ENCODE measurements around the gene NAP1L4. TPM values are rescaled to one million over a fixed set of nuclear protein-coding genes. Genes with fewer than 3 reads are reported as not detected.

NAP1L4 gene
- total RNA-seq, 2 experiments from 2014 or later: 346 to 363 TPM

DNA sequence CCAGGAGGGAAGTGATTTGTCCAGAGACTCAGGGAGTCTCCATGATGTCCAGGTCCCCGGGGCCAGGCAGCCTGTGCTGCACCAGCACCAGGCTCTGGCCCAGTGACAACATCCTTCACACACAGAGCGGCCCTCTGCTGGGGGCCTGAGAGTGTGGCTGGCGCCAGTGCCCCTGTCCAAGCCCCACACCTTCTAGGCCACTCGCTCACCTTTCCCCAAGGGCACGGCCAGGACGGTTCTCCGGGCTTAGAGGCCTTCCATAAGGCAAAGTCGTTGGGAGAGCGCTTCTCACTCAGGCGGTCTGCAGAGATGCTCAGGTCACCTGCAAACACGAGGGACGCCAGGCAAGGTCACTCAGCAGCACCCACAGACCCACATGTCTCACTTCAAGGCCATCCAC is 27.9 kb upstream of the NAP1L4 start:
- POLR2A ChIA-PET: interaction anchor here (2.2 kb wide), 1 partner anchor 45 kb away, joined by 8 read pairs; no protein-coding TSS in a partner anchor
- Mint-ChIP-seq H3K4me3 (no peak overlapping the region), H3K9me3 (no peaks in the 10 kb centered on the region), H3K4me1 (peaks cover 69% of the 10 kb centered on the region), H3K27me3 (no peaks in the 10 kb centered on the region), H3K36me3 (peaks cover 27% of the 10 kb centered on the region), H3K27ac (peak overlapping the region; percentile 78)
- no peak for DNase-seq
- ATAC-seq (ENCODE audit: low read depth): no peak

DNA sequence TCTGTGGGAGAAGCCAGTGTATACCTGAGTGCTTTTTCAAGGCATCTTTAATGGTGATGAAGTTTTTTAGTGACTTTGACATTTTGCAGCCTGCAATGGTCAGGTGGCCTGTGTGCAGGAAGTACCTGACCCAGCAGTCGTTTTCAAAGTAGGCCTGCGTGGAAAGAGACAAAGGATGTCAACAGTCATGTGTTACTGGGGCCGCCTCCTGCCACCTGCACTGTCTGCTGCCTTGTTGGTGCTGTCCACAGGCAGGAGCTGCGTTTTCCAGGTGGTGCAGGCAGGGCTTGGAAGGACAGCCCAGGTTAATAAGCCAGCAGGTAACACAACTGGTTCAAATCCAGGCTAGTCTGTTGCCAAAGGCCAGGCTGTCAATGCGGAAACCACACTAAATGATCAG is 26.5 kb upstream of the NAP1L4 start:
- Mint-ChIP-seq H3K27me3 (no peaks in the 10 kb centered on the region), H3K9me3 (no peaks in the 10 kb centered on the region), H3K36me3 (peaks cover 23% of the 10 kb centered on the region), H3K27ac (peak overlapping the region; percentile 92), H3K4me1 (peaks cover 76% of the 10 kb centered on the region), H3K4me3 (no peak overlapping the region)
- DNase-seq (no peak), ATAC-seq (ENCODE audit: low read depth) (no peak)
- POLR2A ChIA-PET: no interaction called here

DNA sequence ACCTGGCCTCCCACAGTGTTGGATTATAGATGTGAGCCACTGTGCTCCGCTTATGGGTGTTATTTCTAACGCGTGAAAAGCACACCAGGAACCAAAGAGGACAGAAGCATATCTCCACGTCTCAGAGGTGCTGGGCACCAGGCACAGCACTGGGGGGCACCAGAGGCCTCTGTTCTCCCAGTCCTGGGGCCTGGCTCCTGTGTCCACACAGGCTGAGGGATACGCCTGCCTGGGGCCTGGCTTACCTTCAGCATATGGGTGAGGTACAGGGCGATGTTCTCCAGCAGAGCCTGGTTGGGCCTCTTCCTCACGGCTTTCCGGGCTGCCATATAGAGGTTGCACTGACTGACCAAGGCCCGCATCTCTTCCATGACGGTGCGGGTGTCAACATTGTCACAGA is 24.7 kb upstream of the NAP1L4 start:
- POLR2A ChIA-PET: interaction anchor here (1.5 to 12.0 kb wide), 3 partner anchors 12 to 30 kb away, joined by 3 to 303 read pairs (median 37); partner anchors contain the start of gene NAP1L4
- H3K4me3 Mint-ChIP-seq: no peak overlapping the region
- no peaks in the 10 kb centered on the region for H3K9me3 Mint-ChIP-seq
- peak overlapping the region; percentile 92 for H3K27ac Mint-ChIP-seq
- DNase-seq (no peak), ATAC-seq (ENCODE audit: low read depth) (no peak)
- no peaks in the 10 kb centered on the region for H3K27me3 Mint-ChIP-seq
- peaks cover 67% of the 10 kb centered on the region for H3K4me1 Mint-ChIP-seq
- peaks cover 23% of the 10 kb centered on the region for H3K36me3 Mint-ChIP-seq

DNA sequence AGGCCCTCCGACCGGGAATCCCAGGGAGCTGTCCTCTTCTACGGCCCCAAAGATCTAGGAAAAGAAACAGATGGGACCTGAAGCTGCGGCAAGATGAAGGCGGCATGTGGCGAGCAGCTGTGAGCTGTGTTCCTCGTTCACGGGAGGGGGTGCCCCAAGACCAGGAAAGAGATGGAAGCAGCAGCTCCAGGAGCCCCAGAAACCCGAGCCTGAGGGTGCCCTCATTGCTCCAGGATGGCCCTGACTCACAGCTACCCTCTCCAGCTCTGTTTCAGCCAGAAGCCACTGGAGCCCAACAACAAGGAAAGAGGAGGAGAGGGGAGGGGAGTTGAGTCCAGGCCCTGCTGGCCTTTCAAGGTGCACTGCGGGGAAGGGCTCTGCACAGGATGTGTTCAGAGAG is 23.7 kb upstream of the NAP1L4 start:
- H3K9me3 Mint-ChIP-seq: no peaks in the 10 kb centered on the region
- peaks cover 61% of the 10 kb centered on the region for H3K4me1 Mint-ChIP-seq
- H3K4me3 Mint-ChIP-seq: peak overlapping the region; percentile 30
- no peak for DNase-seq
- POLR2A ChIA-PET: interaction anchor here (1.1 to 12.0 kb wide), 8 partner anchors 10 to 123 kb away, joined by 3 to 303 read pairs (median 9); partner anchors contain the start of genes CARS1 and NAP1L4
- H3K27me3 Mint-ChIP-seq: no peaks in the 10 kb centered on the region
- H3K27ac Mint-ChIP-seq: peak overlapping the region; percentile 92
- H3K36me3 Mint-ChIP-seq: peaks cover 26% of the 10 kb centered on the region
- ATAC-seq (ENCODE audit: low read depth): no peak

DNA sequence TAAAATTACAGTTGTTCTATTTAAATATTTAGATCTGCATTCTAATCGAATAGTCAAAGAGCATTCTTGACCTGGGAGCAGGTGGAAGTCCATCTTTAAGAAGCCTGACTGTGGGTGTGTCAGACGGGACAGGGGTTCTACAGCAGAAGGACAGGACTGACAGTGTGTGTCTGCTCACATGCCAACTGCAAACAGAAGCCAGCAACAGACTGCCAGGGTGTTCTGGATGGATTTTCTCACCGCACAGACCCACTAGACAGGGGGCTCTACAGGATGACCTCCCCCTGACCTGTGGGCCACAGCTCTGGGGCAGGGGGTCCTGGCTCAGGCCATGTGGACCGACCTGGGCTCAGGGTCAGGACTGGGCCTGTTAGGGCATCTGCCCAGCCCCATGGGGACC is 22.8 kb upstream of the NAP1L4 start:
- peak; percentile 15 for ATAC-seq (ENCODE audit: low read depth)
- POLR2A ChIA-PET: interaction anchor here (0.9 to 12.0 kb wide), 13 partner anchors 8 to 122 kb away, joined by 3 to 303 read pairs (median 7); partner anchors contain the start of genes CARS1 and NAP1L4
- no peaks in the 10 kb centered on the region for H3K9me3 Mint-ChIP-seq
- peak overlapping the region; percentile 48 for H3K4me3 Mint-ChIP-seq
- H3K27me3 Mint-ChIP-seq: no peaks in the 10 kb centered on the region
- DNase-seq: no peak
- peak overlapping the region; percentile 92 for H3K27ac Mint-ChIP-seq
- peaks cover 58% of the 10 kb centered on the region for H3K4me1 Mint-ChIP-seq
- peaks cover 27% of the 10 kb centered on the region for H3K36me3 Mint-ChIP-seq

DNA sequence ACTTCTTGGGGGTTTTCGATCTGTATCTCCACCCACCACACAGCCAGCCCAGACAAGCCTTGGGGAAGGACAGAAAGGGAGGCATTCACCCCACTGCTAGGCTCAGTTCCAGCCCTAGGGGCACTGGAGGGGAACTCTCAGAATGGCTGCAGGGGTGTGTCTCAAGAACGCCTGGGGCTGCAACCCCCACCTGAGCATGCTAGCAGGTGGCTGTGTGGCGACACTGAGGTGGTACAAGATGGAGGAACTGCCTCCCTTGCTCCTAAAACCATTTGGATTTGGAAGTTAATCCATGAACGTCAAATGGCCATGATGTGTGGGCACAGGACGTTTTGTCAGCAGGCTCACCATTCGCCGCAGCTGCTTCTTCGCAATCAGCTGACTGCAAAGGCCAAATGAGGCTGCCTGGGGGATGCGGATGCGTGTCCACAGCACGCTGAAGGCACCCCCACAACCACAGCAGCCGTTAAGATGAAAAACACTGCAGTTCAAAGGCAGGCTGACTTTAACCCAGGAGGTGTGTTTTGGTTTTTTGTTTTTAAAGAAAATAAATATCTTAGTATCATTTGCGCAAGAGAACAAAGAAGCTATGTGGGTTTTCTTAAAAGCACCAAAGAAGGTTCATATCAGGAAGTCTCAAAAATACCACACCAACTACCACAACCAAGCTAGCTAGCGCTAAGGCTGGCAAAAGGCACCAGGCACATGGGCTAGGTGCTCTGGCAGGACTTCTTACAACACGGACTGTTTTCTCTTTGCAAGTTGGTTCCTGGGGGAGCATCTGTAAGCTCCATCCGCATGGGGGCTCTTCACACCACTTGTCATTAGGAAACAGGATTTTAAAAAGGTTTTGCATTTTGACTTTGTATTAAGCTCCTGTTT is 22.2 kb upstream of the NAP1L4 start:
- POLR2A ChIA-PET: interaction anchor here (0.9 to 12.0 kb wide), 15 partner anchors 8 to 122 kb away, joined by 3 to 303 read pairs (median 5); partner anchors contain the start of genes CARS1 and NAP1L4
- ATAC-seq (ENCODE audit: low read depth): peak; percentile 82
- peak; percentile 86 for DNase-seq
- peaks cover 27% of the 10 kb centered on the region for H3K36me3 Mint-ChIP-seq
- H3K27ac Mint-ChIP-seq: peak overlapping the region; percentile 92
- peaks cover 61% of the 10 kb centered on the region for H3K4me1 Mint-ChIP-seq
- no peaks in the 10 kb centered on the region for H3K27me3 Mint-ChIP-seq
- no peaks in the 10 kb centered on the region for H3K9me3 Mint-ChIP-seq
- H3K4me3 Mint-ChIP-seq: peak overlapping the region; percentile 48

DNA sequence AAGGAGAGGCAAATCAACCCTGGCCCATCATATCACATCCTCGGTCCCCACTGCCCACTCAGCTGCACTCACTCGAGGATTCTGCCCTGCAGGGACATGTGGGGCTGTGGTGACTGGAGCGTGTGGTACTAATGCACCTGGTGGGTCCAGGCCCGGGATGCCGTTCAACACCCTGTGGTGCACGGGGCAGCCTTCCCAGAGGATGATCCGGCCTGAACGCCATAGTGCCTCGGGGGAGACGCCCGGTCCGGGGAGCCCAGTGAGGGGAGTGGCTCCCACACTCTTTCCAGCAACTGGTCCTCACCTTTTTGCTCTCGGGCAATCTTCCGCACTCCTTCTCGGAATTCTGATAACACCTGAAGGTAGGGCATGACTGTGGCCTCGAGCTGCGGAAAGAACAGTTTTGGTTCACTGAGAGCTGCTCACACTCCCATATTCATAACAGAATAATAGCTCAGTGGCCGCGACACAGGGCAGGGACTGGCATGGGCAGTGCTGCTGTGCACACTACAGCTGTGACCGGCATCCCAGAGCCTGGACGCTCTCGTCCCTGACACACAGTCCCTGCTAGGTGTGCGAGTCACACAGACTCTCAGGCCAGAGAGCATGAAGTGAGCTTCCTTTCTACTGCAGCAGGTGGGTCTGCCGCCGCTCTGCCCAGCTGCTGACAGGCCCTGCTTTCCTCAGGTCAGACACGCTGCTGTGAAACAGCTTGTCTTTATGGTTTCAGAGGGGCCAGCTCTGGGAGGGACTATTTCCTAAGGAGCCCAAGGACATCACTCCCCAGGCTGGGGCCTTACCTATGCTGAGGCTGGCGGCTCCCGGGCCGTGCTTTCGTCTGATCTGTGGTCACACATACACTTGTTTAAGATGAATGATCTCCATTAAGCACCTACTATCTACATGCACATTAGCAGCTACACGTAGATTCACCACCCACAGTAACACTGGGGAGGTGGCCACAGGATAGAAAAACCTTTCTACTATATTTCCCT is 20.1 kb upstream of the NAP1L4 start:
- peaks cover 65% of the 10 kb centered on the region for H3K4me1 Mint-ChIP-seq
- peak overlapping the region; percentile 73 for H3K27ac Mint-ChIP-seq
- ATAC-seq (ENCODE audit: low read depth): no peak
- H3K9me3 Mint-ChIP-seq: no peaks in the 10 kb centered on the region
- no peak for DNase-seq
- no peaks in the 10 kb centered on the region for H3K27me3 Mint-ChIP-seq
- H3K4me3 Mint-ChIP-seq: no peak overlapping the region
- POLR2A ChIA-PET: interaction anchor here (0.7 to 12.0 kb wide), 3 partner anchors 20 to 712 kb away, joined by 7 to 303 read pairs (median 7); partner anchors contain the start of gene NAP1L4
- H3K36me3 Mint-ChIP-seq: peaks cover 20% of the 10 kb centered on the region

DNA sequence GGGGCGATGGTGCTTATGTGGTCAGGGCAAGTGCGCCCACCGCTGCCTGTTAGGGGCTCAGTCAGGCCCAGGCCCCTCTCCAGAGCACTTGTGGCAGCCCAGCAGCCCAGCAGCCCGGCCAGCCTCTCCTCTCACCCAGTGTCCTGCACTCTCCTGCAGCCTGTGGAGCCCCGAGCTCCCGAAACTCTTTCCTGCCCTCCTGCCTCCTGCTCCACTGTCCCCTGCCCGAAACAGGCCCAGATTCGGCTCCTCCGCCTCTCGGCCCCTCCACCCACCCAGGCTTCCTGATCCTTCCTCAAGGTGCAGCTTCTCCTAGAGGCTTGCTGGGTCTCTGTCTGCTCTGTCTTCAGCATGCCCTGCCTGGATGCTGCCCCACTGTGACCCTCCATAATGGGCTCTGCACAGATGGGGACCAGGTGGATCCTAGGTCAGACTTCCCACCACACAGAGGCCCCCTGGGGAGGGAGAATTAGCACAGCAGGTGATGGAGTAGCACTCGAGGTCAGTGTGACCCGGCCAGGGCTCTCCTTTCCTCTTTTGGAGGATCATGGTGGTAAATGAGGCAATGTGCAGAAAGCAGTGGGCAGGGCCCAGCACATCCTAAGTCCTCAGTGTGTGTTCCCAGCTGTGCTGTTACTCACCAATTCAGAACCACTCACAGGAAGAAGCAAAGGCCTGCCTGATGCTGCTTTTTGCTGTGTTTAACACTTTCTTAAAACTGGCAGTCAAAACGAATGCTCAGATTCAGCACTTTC is 18.6 kb upstream of the NAP1L4 start:
- Mint-ChIP-seq H3K4me3 (peak overlapping the region; percentile 6), H3K9me3 (no peaks in the 10 kb centered on the region), H3K4me1 (peaks cover 58% of the 10 kb centered on the region), H3K27me3 (no peaks in the 10 kb centered on the region), H3K36me3 (peaks cover 19% of the 10 kb centered on the region), H3K27ac (peak overlapping the region; percentile 86)
- no peak for DNase-seq
- POLR2A ChIA-PET: interaction anchor here (12.0 kb wide), 1 partner anchor 19 kb away, joined by 303 read pairs; the partner anchor contains the start of gene NAP1L4
- no peak for ATAC-seq (ENCODE audit: low read depth)

DNA sequence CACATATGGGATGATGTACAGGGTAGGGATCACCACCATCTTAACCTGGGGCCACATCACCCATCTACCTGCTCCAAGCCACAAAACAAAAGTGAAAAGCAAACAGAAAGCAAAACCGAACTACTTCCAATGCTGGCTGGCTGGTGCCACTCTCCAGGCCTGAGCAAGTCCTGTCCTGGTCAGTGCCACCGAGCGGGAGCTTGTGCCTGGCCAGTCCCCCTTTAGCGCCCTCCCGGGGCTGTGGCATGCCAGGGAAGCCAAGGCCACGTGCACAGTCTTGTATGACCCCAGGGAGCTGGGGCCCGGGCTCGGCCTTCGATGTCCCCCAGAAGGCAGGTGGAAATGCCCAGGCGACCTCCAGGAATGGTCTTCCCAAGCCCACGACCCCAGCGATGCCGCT is 17.9 kb upstream of the NAP1L4 start:
- POLR2A ChIA-PET: interaction anchor here (1.0 to 12.0 kb wide), 2 partner anchors 18 to 46 kb away, joined by 3 to 303 read pairs; partner anchors contain the start of gene NAP1L4
- peaks cover 15% of the 10 kb centered on the region for H3K36me3 Mint-ChIP-seq
- no peaks in the 10 kb centered on the region for H3K27me3 Mint-ChIP-seq
- H3K4me3 Mint-ChIP-seq: no peak overlapping the region
- H3K9me3 Mint-ChIP-seq: no peaks in the 10 kb centered on the region
- H3K4me1 Mint-ChIP-seq: peaks cover 55% of the 10 kb centered on the region
- ATAC-seq (ENCODE audit: low read depth) (no peak), DNase-seq (no peak)
- peak overlapping the region; percentile 86 for H3K27ac Mint-ChIP-seq

DNA sequence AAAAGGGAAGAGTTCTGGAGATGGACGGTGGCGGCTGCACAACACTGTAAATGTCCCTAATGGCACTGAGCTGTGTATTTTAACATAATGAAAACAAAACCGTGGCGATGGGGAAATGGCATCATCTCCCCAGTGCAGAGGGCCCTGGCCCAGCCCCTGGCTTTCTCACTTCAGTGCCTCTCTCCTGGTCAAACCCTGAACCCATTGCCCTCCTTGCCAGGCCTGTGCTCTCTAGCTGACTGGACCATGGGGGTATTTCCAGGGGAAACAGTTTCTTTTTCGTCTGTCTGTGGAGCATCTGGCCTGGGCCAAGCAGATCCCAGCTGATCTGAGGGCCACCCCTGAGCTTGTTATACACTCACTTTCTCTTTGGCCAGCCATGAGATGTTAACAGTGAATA is 17.4 kb upstream of the NAP1L4 start:
- DNase-seq (peak; percentile 29), ATAC-seq (ENCODE audit: low read depth) (no peak)
- POLR2A ChIA-PET: interaction anchor here (1.0 to 12.0 kb wide), 2 partner anchors 17 to 47 kb away, joined by 3 to 303 read pairs; partner anchors contain the start of gene NAP1L4
- H3K27me3 Mint-ChIP-seq: no peaks in the 10 kb centered on the region
- no peaks in the 10 kb centered on the region for H3K9me3 Mint-ChIP-seq
- H3K36me3 Mint-ChIP-seq: peaks cover 15% of the 10 kb centered on the region
- peaks cover 50% of the 10 kb centered on the region for H3K4me1 Mint-ChIP-seq
- H3K4me3 Mint-ChIP-seq: no peak overlapping the region
- H3K27ac Mint-ChIP-seq: peak overlapping the region; percentile 86

DNA sequence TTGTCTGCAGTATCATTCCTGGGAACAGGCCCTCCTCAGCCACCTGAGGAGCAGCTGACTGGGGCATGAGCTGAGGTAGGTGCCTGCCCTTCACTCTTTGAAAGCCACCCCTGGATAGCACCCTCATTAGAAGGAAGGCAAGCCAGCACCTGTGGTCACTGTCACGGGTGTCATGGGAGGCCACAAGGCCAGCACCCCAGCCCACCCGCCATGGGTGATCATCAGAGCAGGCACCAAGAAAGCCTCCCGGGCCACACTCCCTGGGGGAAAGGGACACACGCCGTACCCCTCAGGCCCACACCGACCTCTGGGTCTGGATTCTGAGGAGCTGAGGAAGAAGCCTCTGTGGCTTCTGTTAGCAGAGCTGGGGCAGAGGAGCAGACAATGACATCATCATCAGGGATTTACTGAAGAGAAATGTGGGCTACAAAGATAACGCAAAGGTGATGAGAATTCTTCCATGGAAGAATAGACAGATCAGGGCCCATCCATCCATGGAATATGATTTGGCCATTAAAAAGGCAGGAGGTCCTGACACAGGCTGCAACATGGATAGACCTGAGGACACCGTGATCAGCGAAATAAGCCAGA is 16.7 kb upstream of the NAP1L4 start:
- Mint-ChIP-seq H3K9me3 (no peaks in the 10 kb centered on the region), H3K27ac (peak overlapping the region; percentile 86), H3K4me3 (peak overlapping the region; percentile 85), H3K27me3 (no peaks in the 10 kb centered on the region), H3K4me1 (peaks cover 54% of the 10 kb centered on the region), H3K36me3 (peaks cover 21% of the 10 kb centered on the region)
- POLR2A ChIA-PET: interaction anchor here (0.7 to 12.0 kb wide), 3 partner anchors 17 to 314 kb away, joined by 3 to 303 read pairs (median 3); partner anchors contain the start of gene NAP1L4
- no peak for ATAC-seq (ENCODE audit: low read depth)
- DNase-seq: peak; percentile 26

All from activated naive CD8-positive, alpha-beta T cell treated with anti-CD3 and anti-CD28 coated beads, Interleukin-2, amount 10 ng/mL, durations not matched to agents 7 days and 5 days (primary cell).